GM23338 (cell line): ENCODE data around the gene DLEU7. TPM values are rescaled to one million over a fixed set of nuclear protein-coding genes. Genes with fewer than 3 reads are reported as not detected.

Source experiments
- ATAC-seq: fragments of 200-7000 bp; cut with Tn5 transposase; 3 replicates; pipeline ENCODE4 v1.9.1; 2020
- DNase-seq: peaks from one replicate; pipeline ENCODE4 v3.0.0-alpha.2; 2015; ENCODE audit warnings: low spot score
- H2AFZ ChIP-seq: fragments of 200-600 bp; sonication (generic); 2 replicates; pipeline ENCODE4 v1.8.0; 2016; ENCODE audit warnings: antibody characterized with exemption, mild to moderate bottlenecking, moderate library complexity
- H3F3A ChIP-seq: fragments of 200-600 bp; sonication (generic); replicated peaks from 2 replicates; pipeline ENCODE4 v1.8.0; 2017; ENCODE audit warnings: antibody characterized with exemption, mixed run types, low read depth
- H3K27ac ChIP-seq: fragments of 200-600 bp; sonication (generic); 2 replicates; pipeline ENCODE4 v1.6.1; 2016; ENCODE audit warnings: low read depth
- H3K27me3 ChIP-seq: fragments of 200-600 bp; sonication (generic); 2 replicates; pipeline ENCODE4 v1.8.0; 2016; ENCODE audit warnings: mild to moderate bottlenecking, mixed run types, moderate library complexity; ENCODE audit not compliant: insufficient read depth
- H3K36me3 ChIP-seq: fragments of 200-600 bp; sonication (generic); 2 replicates; pipeline ENCODE4 v1.8.0; 2016; ENCODE audit warnings: mild to moderate bottlenecking; ENCODE audit not compliant: insufficient read depth
- H3K4me1 ChIP-seq: fragments of 200-600 bp; sonication (generic); 2 replicates; pipeline ENCODE4 v1.8.0; 2016; ENCODE audit warnings: mild to moderate bottlenecking, moderate library complexity; ENCODE audit not compliant: insufficient read depth
- H3K4me2 ChIP-seq: fragments of 200-600 bp; sonication (generic); 2 replicates; pipeline ENCODE4 v1.7.1; 2017; ENCODE audit warnings: mixed run types
- H3K4me3 ChIP-seq: fragments of 200-600 bp; sonication (generic); 2 replicates; pipeline ENCODE4 v1.6.1; 2016; ENCODE audit warnings: mixed run types
- H3K79me2 ChIP-seq: fragments of 200-600 bp; sonication (generic); replicated peaks from 2 replicates; pipeline ENCODE4 v1.8.0; 2017; ENCODE audit warnings: mild to moderate bottlenecking; ENCODE audit not compliant: insufficient read depth
- H3K9me2 ChIP-seq: fragments of 200-600 bp; sonication (generic); 2 replicates; pipeline ENCODE4 v1.8.0; 2017; ENCODE audit not compliant: insufficient read depth
- H4K20me1 ChIP-seq: fragments of 200-600 bp; sonication (generic); replicated peaks from 2 replicates; pipeline ENCODE4 v1.8.0; 2017; ENCODE audit warnings: mild to moderate bottlenecking; ENCODE audit not compliant: insufficient read depth
- H3K27ac Mint-ChIP-seq: 2 replicates; pipeline ENCODE4 v1.8.0; 2020; ENCODE audit warnings: inconsistent platforms, mild to moderate bottlenecking, moderate library complexity, mixed read lengths
- H3K27me3 Mint-ChIP-seq: 3 replicates; pipeline ENCODE4 v1.8.0; 2022; ENCODE audit warnings: low read depth, mild to moderate bottlenecking, moderate library complexity, mixed read lengths, inconsistent platforms; ENCODE audit not compliant: insufficient read depth, poor library complexity
- H3K36me3 Mint-ChIP-seq: 3 replicates; pipeline ENCODE4 v1.8.0; 2021; ENCODE audit warnings: low read depth, mild to moderate bottlenecking, inconsistent platforms, moderate library complexity, mixed read lengths
- H3K4me1 Mint-ChIP-seq: 3 replicates; pipeline ENCODE4 v1.8.0; 2020; ENCODE audit warnings: mild to moderate bottlenecking, inconsistent platforms, mixed read lengths
- H3K4me3 Mint-ChIP-seq: 3 replicates; pipeline ENCODE4 v1.8.0; 2021; ENCODE audit warnings: moderate library complexity, mild to moderate bottlenecking, inconsistent platforms, mixed read lengths
- H3K9me3 Mint-ChIP-seq: 3 replicates; pipeline ENCODE4 v1.8.0; 2020; ENCODE audit warnings: moderate library complexity, mild to moderate bottlenecking, inconsistent platforms, mixed read lengths
- CREB1 ChIP-seq: fragments of 250-450 bp; sonication (Bioruptor Pico); IDR thresholded peaks from 2 replicates; pipeline ENCODE4 v1.5.0; 2020; ENCODE audit warnings: low read depth, mild to moderate bottlenecking, moderate library complexity
- ETS1 ChIP-seq: IDR thresholded peaks from 2 replicates; pipeline ENCODE4 v1.6.1; 2016; ENCODE audit warnings: antibody characterized with exemption
- EZH2 ChIP-seq: fragments of 200-600 bp; sonication (generic); IDR thresholded peaks from one replicate; pipeline ENCODE4 v1.8.0; 2017; ENCODE audit warnings: antibody characterized with exemption, mild to moderate bottlenecking, low read depth; ENCODE audit not compliant: unreplicated experiment
- EZH2phosphoT487 ChIP-seq: fragments of 200-600 bp; sonication (generic); IDR thresholded peaks from one replicate; pipeline ENCODE4 v1.8.1; 2018; ENCODE audit warnings: antibody characterized with exemption; ENCODE audit not compliant: unreplicated experiment
- JUNB ChIP-seq: IDR thresholded peaks from one replicate; pipeline ENCODE4 v1.6.1; 2016; ENCODE audit warnings: antibody characterized with exemption; ENCODE audit not compliant: unreplicated experiment
- POLR2AphosphoS5 ChIP-seq: IDR thresholded peaks from 2 replicates; pipeline ENCODE4 v1.6.1; 2016; ENCODE audit warnings: antibody characterized with exemption, low read depth
- STAT1 ChIP-seq: IDR thresholded peaks from one replicate; pipeline ENCODE4 v1.6.1; 2016; ENCODE audit warnings: antibody characterized with exemption; ENCODE audit not compliant: unreplicated experiment
- ZNF114 ChIP-seq: fragments of 250-450 bp; sonication (Bioruptor Pico); IDR thresholded peaks from 2 replicates; pipeline ENCODE4 v1.5.0; 2020; ENCODE audit warnings: mild to moderate bottlenecking, moderate library complexity
- ZNF331 ChIP-seq: fragments of 250-450 bp; sonication (Bioruptor Pico); IDR thresholded peaks from 2 replicates; pipeline ENCODE4 v1.5.0; 2020; ENCODE audit warnings: low read depth, mild to moderate bottlenecking, moderate library complexity
- polyA plus RNA-seq: library from polyadenylated mRNA; unstranded; fragments of >200 nt; fragmentation: Nextera tagmentation; extraction: Ambion mirVana; gene quantifications from 2 replicates; pipeline ENCODE4 v1.2.1, GENCODE V29; 2016
- total RNA-seq: library from RNA; depleted of rRNA; stranded (reverse); fragments of >200 nt; shearing (Covaris generic); gene quantifications from 2 replicates; pipeline ENCODE4 v1.2.3, GENCODE V29; 2014

DLEU7 gene
- total and polyA plus RNA-seq, 2 experiments from 2014 or later, result 8.7 to 11.6 TPM

- H3K4me1 ChIP-seq, result no peaks in the 10 kb centered on the region
- H3K36me3 Mint-ChIP-seq, result no peaks in the 10 kb centered on the region
- no peaks in the 10 kb centered on the region for H3K9me3 Mint-ChIP-seq
- no peaks in the 10 kb centered on the region for H3K27me3 Mint-ChIP-seq
- H3F3A ChIP-seq, result no peaks in the 10 kb centered on the region
- H2AFZ ChIP-seq, result no peak overlapping the region
- no peak overlapping the region for H3K4me3 Mint-ChIP-seq
- TF ChIP-seq EZH2 (no peak), ZNF331 (no peak), ZNF114 (CRISPR knock-in tag) (no peak), EZH2phosphoT487 (no peak), JUNB (no peak), STAT1 (no peak), CREB1 (no peak), ETS1 (no peak), POLR2AphosphoS5 (no peak)
- no peaks in the 10 kb centered on the region for H3K4me1 Mint-ChIP-seq
- no peaks in the 10 kb centered on the region for H3K9me2 ChIP-seq
- no peak overlapping the region for H3K27ac ChIP-seq
- H3K4me2 ChIP-seq, result no peak overlapping the region
- H3K36me3 ChIP-seq, result no peaks in the 10 kb centered on the region
- ATAC-seq (no peak), DNase-seq (no peak)
- H3K79me2 ChIP-seq, result no peaks in the 10 kb centered on the region
- H4K20me1 ChIP-seq, result no peaks in the 10 kb centered on the region
- no peak overlapping the region for H3K4me3 ChIP-seq
- H3K27me3 ChIP-seq, result no peaks in the 10 kb centered on the region
- H3K27ac Mint-ChIP-seq, result no peak overlapping the region
Measured at GRCh38 chr13:50810998-50811397, 32.5 kb downstream of the DLEU7 start.

GRCh38 chr13:50810468-50810867, 33.0 kb downstream of the DLEU7 start:
- Mint-ChIP-seq H3K4me1 (no peaks in the 10 kb centered on the region), H3K27ac (no peak overlapping the region), H3K27me3 (no peaks in the 10 kb centered on the region), H3K36me3 (no peaks in the 10 kb centered on the region), H3K9me3 (peaks cover 2% of the 10 kb centered on the region; the same call in 2 of the 3 replicates), H3K4me3 (no peak overlapping the region)
- H3K4me2 ChIP-seq, result no peak overlapping the region
- H4K20me1 ChIP-seq, result no peaks in the 10 kb centered on the region
- no peak overlapping the region for H3K4me3 ChIP-seq
- no peaks in the 10 kb centered on the region for H3K79me2 ChIP-seq
- no peaks in the 10 kb centered on the region for H3K36me3 ChIP-seq
- no peak for DNase-seq
- H2AFZ ChIP-seq, result no peak overlapping the region
- H3F3A ChIP-seq, result no peaks in the 10 kb centered on the region
- H3K27ac ChIP-seq, result no peak overlapping the region
- H3K9me2 ChIP-seq, result no peaks in the 10 kb centered on the region
- TF ChIP-seq CREB1 (no peak), JUNB (no peak), EZH2phosphoT487 (no peak)
- no peaks in the 10 kb centered on the region for H3K27me3 ChIP-seq
- H3K4me1 ChIP-seq, result no peaks in the 10 kb centered on the region
- ATAC-seq, result no peak
